Measurements from ENCODE around the gene DNAJC4. TPM values are rescaled to one million over a fixed set of nuclear protein-coding genes. Genes with fewer than 3 reads are reported as not detected.

The DNAJC4 gene
- total RNA-seq, 1 donor from 2014 or later, result 39.5 TPM

DNA sequence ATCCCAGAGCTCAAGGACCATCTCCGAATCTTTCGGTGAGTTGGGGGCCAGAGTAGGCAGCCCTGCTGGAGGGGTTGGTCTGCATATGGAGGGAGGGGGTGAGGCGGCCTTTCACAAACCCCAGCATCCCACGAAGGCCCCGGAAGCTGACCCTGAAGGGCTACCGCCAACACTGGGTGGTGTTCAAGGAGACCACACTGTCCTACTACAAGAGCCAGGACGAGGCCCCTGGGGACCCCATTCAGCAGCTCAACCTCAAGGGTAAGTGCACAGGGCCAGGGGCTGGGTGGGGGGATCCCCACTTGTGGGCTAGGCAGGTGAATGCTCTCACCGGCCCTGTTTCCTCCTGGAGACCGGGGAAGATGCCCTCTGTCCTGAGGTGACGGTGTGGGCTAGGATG, 10.6 kb upstream of the DNAJC4 start:
- Histone ChIP-seq H3K27me3 (ENCODE audit: low read depth) (no peaks in the 10 kb centered on the region), H3K9me3 (no peaks in the 10 kb centered on the region), H3K36me3 (peaks cover 57% of the 10 kb centered on the region), H3K27ac (no peak overlapping the region), H3K4me3 (no peak overlapping the region), H3K4me1 (peaks cover 2% of the 10 kb centered on the region)
- intact Hi-C loops (cut with DNase I), result no loop called here
- ATAC-seq (no peak), DNase-seq (no peak)
- TF ChIP-seq, protein P1, sequence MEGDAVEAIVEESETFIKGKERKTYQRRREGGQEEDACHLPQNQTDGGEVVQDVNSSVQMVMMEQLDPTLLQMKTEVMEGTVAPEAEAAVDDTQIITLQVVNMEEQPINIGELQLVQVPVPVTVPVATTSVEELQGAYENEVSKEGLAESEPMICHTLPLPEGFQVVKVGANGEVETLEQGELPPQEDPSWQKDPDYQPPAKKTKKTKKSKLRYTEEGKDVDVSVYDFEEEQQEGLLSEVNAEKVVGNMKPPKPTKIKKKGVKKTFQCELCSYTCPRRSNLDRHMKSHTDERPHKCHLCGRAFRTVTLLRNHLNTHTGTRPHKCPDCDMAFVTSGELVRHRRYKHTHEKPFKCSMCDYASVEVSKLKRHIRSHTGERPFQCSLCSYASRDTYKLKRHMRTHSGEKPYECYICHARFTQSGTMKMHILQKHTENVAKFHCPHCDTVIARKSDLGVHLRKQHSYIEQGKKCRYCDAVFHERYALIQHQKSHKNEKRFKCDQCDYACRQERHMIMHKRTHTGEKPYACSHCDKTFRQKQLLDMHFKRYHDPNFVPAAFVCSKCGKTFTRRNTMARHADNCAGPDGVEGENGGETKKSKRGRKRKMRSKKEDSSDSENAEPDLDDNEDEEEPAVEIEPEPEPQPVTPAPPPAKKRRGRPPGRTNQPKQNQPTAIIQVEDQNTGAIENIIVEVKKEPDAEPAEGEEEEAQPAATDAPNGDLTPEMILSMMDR (IDR thresholded peaks at IDR 0.05), result no peak

DNA sequence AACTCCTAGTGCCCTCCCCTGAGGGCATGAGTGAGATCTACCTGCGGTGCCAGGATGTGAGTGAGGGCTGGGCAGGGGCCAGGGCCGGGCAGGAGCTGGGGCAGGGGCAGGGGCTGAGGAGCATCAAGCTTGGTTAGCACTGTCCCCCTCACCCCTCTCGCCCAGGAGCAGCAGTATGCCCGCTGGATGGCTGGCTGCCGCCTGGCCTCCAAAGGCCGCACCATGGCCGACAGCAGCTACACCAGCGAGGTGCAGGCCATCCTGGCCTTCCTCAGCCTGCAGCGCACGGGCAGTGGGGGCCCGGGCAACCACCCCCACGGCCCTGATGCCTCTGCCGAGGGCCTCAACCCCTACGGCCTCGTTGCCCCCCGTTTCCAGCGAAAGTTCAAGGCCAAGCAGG, 10.1 kb upstream of the DNAJC4 start:
- H3K36me3 ChIP-seq, result peaks cover 55% of the 10 kb centered on the region
- no peak overlapping the region for H3K4me3 ChIP-seq
- ATAC-seq (no peak), DNase-seq (no peak)
- TF ChIP-seq, protein P1 (IDR thresholded peaks at IDR 0.05), result no peak
- no peaks in the 10 kb centered on the region for H3K9me3 ChIP-seq
- intact Hi-C loops (cut with DNase I), result no loop called here
- H3K4me1 ChIP-seq, result peaks cover 7% of the 10 kb centered on the region
- H3K27ac ChIP-seq, result no peak overlapping the region
- no peaks in the 10 kb centered on the region for H3K27me3 ChIP-seq (ENCODE audit: low read depth)

DNA sequence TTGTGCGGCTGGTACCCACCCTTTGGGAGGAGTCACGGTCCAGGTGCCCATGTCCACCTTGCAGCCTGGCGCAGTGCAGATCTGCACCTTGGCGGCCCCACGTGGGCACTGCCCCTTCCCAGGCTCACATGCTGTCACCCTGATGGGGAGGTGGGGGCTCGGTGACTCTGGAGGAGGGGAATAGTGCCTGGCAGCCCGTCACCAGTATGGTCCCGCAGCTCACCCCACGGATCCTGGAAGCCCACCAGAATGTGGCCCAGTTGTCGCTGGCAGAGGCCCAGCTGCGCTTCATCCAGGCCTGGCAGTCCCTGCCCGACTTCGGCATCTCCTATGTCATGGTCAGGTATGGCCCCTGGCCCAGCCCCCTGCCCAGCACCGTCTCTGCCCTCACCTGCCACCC, 9.6 kb upstream of the DNAJC4 start:
- no peaks in the 10 kb centered on the region for H3K9me3 ChIP-seq
- DNase-seq (no peak), ATAC-seq (no peak)
- no peak overlapping the region for H3K4me3 ChIP-seq
- H3K27me3 ChIP-seq (ENCODE audit: low read depth), result no peaks in the 10 kb centered on the region
- TF ChIP-seq, protein P1 (IDR thresholded peaks at IDR 0.05), result no peak
- peaks cover 55% of the 10 kb centered on the region for H3K36me3 ChIP-seq
- intact Hi-C loops (cut with DNase I), result no loop called here
- no peak overlapping the region for H3K27ac ChIP-seq
- H3K4me1 ChIP-seq, result peaks cover 11% of the 10 kb centered on the region

DNA sequence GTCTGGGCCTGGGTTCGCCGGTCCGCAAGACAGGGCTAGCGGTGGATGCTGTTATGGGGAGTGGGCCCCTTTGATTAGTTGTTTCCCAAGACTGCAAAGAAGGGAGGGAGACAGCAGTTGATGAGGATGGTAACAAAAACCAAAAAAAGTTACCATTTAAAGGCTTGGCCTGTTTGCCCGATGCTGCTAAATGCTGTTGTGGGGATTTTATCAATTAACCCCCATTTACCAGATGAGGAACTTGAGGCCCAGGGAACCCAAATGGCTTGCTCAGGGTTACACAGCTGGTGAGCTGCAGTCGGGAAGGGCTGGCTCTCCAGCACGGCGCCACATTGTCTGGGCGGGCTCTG, 7.7 kb upstream of the DNAJC4 start:
- peaks cover 46% of the 10 kb centered on the region for H3K36me3 ChIP-seq
- intact Hi-C loops (cut with DNase I), result no loop called here
- peaks cover 21% of the 10 kb centered on the region for H3K4me1 ChIP-seq
- H3K4me3 ChIP-seq, result no peak overlapping the region
- H3K9me3 ChIP-seq, result no peaks in the 10 kb centered on the region
- TF ChIP-seq, protein P1 (IDR thresholded peaks at IDR 0.05), result no peak
- no peak overlapping the region for H3K27ac ChIP-seq
- no peak for DNase-seq
- no peak for ATAC-seq
- no peaks in the 10 kb centered on the region for H3K27me3 ChIP-seq (ENCODE audit: low read depth)

DNA sequence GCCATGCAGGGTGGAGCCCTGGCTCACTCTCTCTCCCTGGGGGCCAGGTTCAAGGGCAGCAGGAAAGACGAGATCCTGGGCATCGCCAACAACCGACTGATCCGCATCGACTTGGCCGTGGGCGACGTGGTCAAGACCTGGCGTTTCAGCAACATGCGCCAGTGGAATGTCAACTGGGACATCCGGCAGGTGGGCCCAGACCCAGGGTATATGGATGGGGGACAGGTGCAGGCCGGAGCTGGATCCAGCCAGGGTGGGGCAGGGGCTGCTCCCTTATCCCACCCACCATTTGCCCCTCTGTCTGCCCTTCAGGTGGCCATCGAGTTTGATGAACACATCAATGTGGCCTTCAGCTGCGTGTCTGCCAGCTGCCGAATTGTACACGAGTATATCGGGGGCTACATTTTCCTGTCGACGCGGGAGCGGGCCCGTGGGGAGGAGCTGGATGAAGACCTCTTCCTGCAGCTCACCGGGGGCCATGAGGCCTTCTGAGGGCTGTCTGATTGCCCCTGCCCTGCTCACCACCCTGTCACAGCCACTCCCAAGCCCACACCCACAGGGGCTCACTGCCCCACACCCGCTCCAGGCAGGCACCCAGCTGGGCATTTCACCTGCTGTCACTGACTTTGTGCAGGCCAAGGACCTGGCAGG, 7.2 kb upstream of the DNAJC4 start:
- peaks cover 43% of the 10 kb centered on the region for H3K36me3 ChIP-seq
- no peak for DNase-seq

More for the DNA sequence above, 7.2 kb upstream of the DNAJC4 start:
- Histone ChIP-seq H3K27ac (no peak overlapping the region), H3K4me3 (no peak overlapping the region), H3K4me1 (peaks cover 24% of the 10 kb centered on the region), H3K27me3 (ENCODE audit: low read depth) (no peaks in the 10 kb centered on the region), H3K9me3 (no peaks in the 10 kb centered on the region)
- intact Hi-C loops (cut with DNase I), result no loop called here
- TF ChIP-seq, protein P1 (IDR thresholded peaks at IDR 0.05), result no peak
- ATAC-seq, result no peak

Data from lower lobe of right lung (tissue), 2 donors.